AG04450 (cell line): ENCODE data around the gene SYPL1. TPM values are rescaled to one million over a fixed set of nuclear protein-coding genes. Genes with fewer than 3 reads are reported as not detected.

Experiments
- CTCF ChIA-PET: fragments of 300-600, 350-600 bp; formaldehyde crosslinking; extraction: SDS; loops from one replicate; lab custom pipeline; 2022; ENCODE audit warnings: antibody characterized with exemption, inconsistent platforms; lab: Charles Lee
- POLR2A ChIA-PET: fragments of 350-600 bp; formaldehyde crosslinking; extraction: SDS; loops from one replicate; lab custom pipeline; 2021; ENCODE audit warnings: antibody characterized with exemption, inconsistent platforms; lab: Yijun Ruan, JAX
- DNase-seq: peaks from one replicate; pipeline ENCODE4 v3.0.0-alpha.2; 2011; ENCODE audit warnings: low read depth, low spot score
- H3K27ac ChIP-seq: one replicate; pipeline ENCODE4 v1.5.1; 2012; ENCODE audit warnings: low read depth, low read length, control low read depth
- H3K27me3 ChIP-seq: one replicate; pipeline ENCODE4 v1.6.0; 2012; ENCODE audit warnings: low read length; ENCODE audit not compliant: control insufficient read depth, insufficient read depth
- H3K4me3 ChIP-seq: 2 replicates; pipeline ENCODE4 v1.5.1; 2011; ENCODE audit warnings: mild to moderate bottlenecking, low read depth, low read length, control low read depth
- H3K9me3 ChIP-seq: 2 replicates; pipeline ENCODE4 v1.5.1; 2012; ENCODE audit warnings: low read length; ENCODE audit not compliant: control insufficient read depth, insufficient read depth
- CTCF ChIP-seq: IDR thresholded peaks from 2 replicates; pipeline ENCODE4 v1.5.1; 2011; ENCODE audit warnings: low read depth, low read length, control low read depth, inconsistent platforms
- polyA plus RNA-seq: library from polyadenylated mRNA; depleted of rRNA; stranded (reverse); fragments of >200 nt; gene quantifications from 2 replicates; pipeline ENCODE4 v1.2.3, GENCODE V29; 2011

Gene SYPL1
- polyA plus RNA-seq, 1 experiment, result 84.7 TPM

- no peak overlapping the region for H3K4me3 ChIP-seq
- POLR2A ChIA-PET, result no interaction called here
- TF ChIP-seq CTCF, result no peak
- H3K9me3 ChIP-seq, result no peaks in the 10 kb centered on the region
- H3K27me3 ChIP-seq, result peaks cover 2% of the 10 kb centered on the region
- CTCF ChIA-PET, result interaction anchor here (1.5 kb wide), 1 partner anchor 83 kb away, joined by 4 read pairs; no protein-coding TSS in a partner anchor
- no peak overlapping the region for H3K27ac ChIP-seq
- DNase-seq, result no peak
Measured at GRCh38 chr7:106070567-106071254, 41.4 kb downstream of the SYPL1 start.

- POLR2A ChIA-PET, result no interaction called here
- Histone ChIP-seq H3K9me3 (no peaks in the 10 kb centered on the region), H3K27me3 (peaks cover 2% of the 10 kb centered on the region), H3K27ac (no peak overlapping the region), H3K4me3 (no peak overlapping the region)
- CTCF ChIA-PET, result interaction anchor here (1.5 kb wide), 1 partner anchor 84 kb away, joined by 4 read pairs; no protein-coding TSS in a partner anchor
- no peak for DNase-seq
- no peak for TF ChIP-seq CTCF
Measured at GRCh38 chr7:106070201-106070551, 41.9 kb downstream of the SYPL1 start.

- TF ChIP-seq CTCF, result no peak
- Histone ChIP-seq H3K9me3 (no peaks in the 10 kb centered on the region), H3K27ac (no peak overlapping the region), H3K27me3 (peaks cover 2% of the 10 kb centered on the region), H3K4me3 (no peak overlapping the region)
- no peak for DNase-seq
- ChIA-PET POLR2A (no interaction called here), CTCF (interaction anchor here (1.5 kb wide), 1 partner anchor 84 kb away, joined by 4 read pairs; no protein-coding TSS in a partner anchor)
Measured at GRCh38 chr7:106069471-106070200, 42.5 kb downstream of the SYPL1 start.

- DNase-seq, result no peak
- Histone ChIP-seq H3K27ac (no peak overlapping the region), H3K27me3 (peaks cover 2% of the 10 kb centered on the region), H3K9me3 (no peaks in the 10 kb centered on the region), H3K4me3 (no peak overlapping the region)
- CTCF ChIA-PET, result no interaction called here
- POLR2A ChIA-PET, result no interaction called here
- TF ChIP-seq CTCF, result no peak
Measured at GRCh38 chr7:106068986-106069385, 43.1 kb downstream of the SYPL1 start.

- Histone ChIP-seq H3K27me3 (peaks cover 2% of the 10 kb centered on the region), H3K4me3 (no peak overlapping the region), H3K27ac (no peak overlapping the region), H3K9me3 (no peaks in the 10 kb centered on the region)
- TF ChIP-seq CTCF, result no peak
- no peak for DNase-seq
- CTCF ChIA-PET, result interaction anchor here (0.7 to 1.6 kb wide), 2 partner anchors 85 to 108 kb away, joined by 3 to 8 read pairs; no protein-coding TSS in a partner anchor
- POLR2A ChIA-PET, result no interaction called here
Measured at GRCh38 chr7:106068538-106068961, 43.6 kb downstream of the SYPL1 start.
